HEK293T (cell line): ENCODE results near the gene SPPL3.

ENCODE experiments used
- CTCF ChIA-PET: fragments of 350-600 bp; formaldehyde crosslinking; extraction: SDS; loops from one replicate; lab custom pipeline; 2021; ENCODE audit warnings: antibody characterized with exemption, inconsistent platforms; lab: Yijun Ruan, JAX
- POLR2A ChIA-PET: fragments of 350-600 bp; formaldehyde crosslinking; extraction: SDS; loops from one replicate; lab custom pipeline; 2020; ENCODE audit warnings: antibody characterized with exemption, inconsistent platforms; lab: Yijun Ruan, JAX
- DNase-seq: peaks from one replicate; pipeline ENCODE4 v3.0.0; 2012; ENCODE audit warnings: mixed read lengths; ENCODE audit errors: extremely low spot score
- ARNT ChIP-seq: fragments of 450-650 bp; IDR thresholded peaks from 2 replicates; pipeline ENCODE4 v1.6.1; 2017; ENCODE audit warnings: mild to moderate bottlenecking
- BHLHE40 ChIP-seq: fragments of 450-650 bp; IDR thresholded peaks from 2 replicates; pipeline ENCODE4 v1.6.1; 2016; ENCODE audit warnings: mild to moderate bottlenecking, moderate library complexity, borderline replicate concordance
- CTBP1 ChIP-seq: fragments of 450-650 bp; IDR thresholded peaks from 2 replicates; pipeline ENCODE4 v1.6.1; 2016; ENCODE audit warnings: borderline replicate concordance
- ELF4 ChIP-seq: fragments of 450-650 bp; IDR thresholded peaks from 2 replicates; pipeline ENCODE4 v1.6.1; 2017; ENCODE audit warnings: antibody characterized with exemption
- FOXA1 ChIP-seq: fragments of 450-650 bp; IDR thresholded peaks from 2 replicates; pipeline ENCODE4 v1.6.1; 2016; ENCODE audit warnings: mild to moderate bottlenecking
- FOXK2 ChIP-seq: fragments of 450-650 bp; IDR thresholded peaks from 2 replicates; pipeline ENCODE4 v1.6.1; 2016; ENCODE audit warnings: mild to moderate bottlenecking
- FOXM1 ChIP-seq: fragments of 450-650 bp; IDR thresholded peaks from 2 replicates; pipeline ENCODE4 v1.6.1; 2017; ENCODE audit warnings: mild to moderate bottlenecking, borderline replicate concordance
- HDGF ChIP-seq: fragments of 450-650 bp; IDR thresholded peaks from 2 replicates; pipeline ENCODE4 v1.6.1; 2017; ENCODE audit warnings: antibody characterized with exemption, borderline replicate concordance
- L3MBTL2 ChIP-seq: fragments of 450-650 bp; conservative IDR thresholded peaks from 2 replicates; pipeline ENCODE4 v1.6.1; 2016; ENCODE audit warnings: mild to moderate bottlenecking
- LEF1 ChIP-seq: fragments of 450-650 bp; IDR thresholded peaks from 2 replicates; pipeline ENCODE4 v1.6.1; 2017; ENCODE audit warnings: mild to moderate bottlenecking, borderline replicate concordance
- NFRKB ChIP-seq: fragments of 450-650 bp; IDR thresholded peaks from 2 replicates; pipeline ENCODE4 v1.6.1; 2016; ENCODE audit warnings: mild to moderate bottlenecking, moderate library complexity
- SP1 ChIP-seq: fragments of 450-650 bp; IDR thresholded peaks from 2 replicates; pipeline ENCODE4 v1.6.1; 2017
- SUZ12 ChIP-seq: fragments of 450-650 bp; IDR thresholded peaks from 2 replicates; pipeline ENCODE4 v1.6.1; 2016; ENCODE audit warnings: mild to moderate bottlenecking
- TARDBP ChIP-seq: fragments of 450-650 bp; IDR thresholded peaks from 2 replicates; pipeline ENCODE4 v1.6.1; 2016
- ZNF384 ChIP-seq: fragments of 450-650 bp; IDR thresholded peaks from 2 replicates; pipeline ENCODE4 v1.6.1; 2016
- TF ChIP-seq, protein P1 (sequence below): fragments of 450-650 bp; IDR thresholded peaks from 2 replicates; pipeline ENCODE4 v1.6.1; 2016

SPPL3 gene

DNA sequence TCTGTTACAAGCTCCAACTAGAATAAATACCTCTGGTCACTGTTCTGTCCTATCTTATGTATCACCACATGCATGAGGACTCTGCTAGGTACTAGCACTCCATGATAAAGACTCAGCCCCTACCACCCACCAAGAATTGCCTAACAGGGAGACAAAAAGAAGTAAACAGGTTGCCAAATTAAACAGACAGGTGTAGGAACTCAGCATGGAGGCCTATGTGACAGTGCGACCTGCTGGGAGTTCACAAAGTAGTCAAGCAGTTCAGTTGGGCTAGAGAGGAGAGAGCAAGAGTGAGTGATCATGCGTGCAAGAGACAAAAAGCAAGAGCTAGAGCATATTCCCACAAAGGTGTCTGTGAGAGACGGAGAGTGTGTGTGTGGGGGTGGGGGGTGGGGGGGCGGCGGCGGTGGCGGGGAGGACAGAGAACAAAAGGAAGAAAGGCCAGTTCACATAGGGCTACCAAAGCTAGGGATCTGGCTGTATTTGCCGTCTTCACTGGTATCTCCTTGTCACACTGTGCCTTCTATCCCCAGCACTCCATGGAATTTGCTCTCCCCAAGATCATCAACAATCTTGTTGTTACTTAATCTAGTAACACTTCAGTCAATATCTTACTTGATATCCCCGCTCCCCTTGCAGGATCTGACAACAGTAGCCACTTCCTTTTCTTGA is 81.2 kb downstream of the SPPL3 start:
- DNase-seq, result no peak
- no peak for TF ChIP-seq BHLHE40
- no peak for TF ChIP-seq ZNF384
- no peak for TF ChIP-seq FOXK2
- no peak for TF ChIP-seq HDGF
- TF ChIP-seq L3MBTL2, result no peak
- no peak for TF ChIP-seq NFRKB
- TF ChIP-seq LEF1, result no peak
- TF ChIP-seq SUZ12, result no peak
- TF ChIP-seq CTBP1, result no peak
- no peak for TF ChIP-seq ELF4
- no peak for TF ChIP-seq ARNT
- no peak for TF ChIP-seq TARDBP
- TF ChIP-seq FOXA1, result no peak
- TF ChIP-seq, protein P1, sequence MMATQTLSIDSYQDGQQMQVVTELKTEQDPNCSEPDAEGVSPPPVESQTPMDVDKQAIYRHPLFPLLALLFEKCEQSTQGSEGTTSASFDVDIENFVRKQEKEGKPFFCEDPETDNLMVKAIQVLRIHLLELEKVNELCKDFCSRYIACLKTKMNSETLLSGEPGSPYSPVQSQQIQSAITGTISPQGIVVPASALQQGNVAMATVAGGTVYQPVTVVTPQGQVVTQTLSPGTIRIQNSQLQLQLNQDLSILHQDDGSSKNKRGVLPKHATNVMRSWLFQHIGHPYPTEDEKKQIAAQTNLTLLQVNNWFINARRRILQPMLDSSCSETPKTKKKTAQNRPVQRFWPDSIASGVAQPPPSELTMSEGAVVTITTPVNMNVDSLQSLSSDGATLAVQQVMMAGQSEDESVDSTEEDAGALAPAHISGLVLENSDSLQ, result no peak
- ChIA-PET POLR2A (no interaction called here), CTCF (no interaction called here)

DNA sequence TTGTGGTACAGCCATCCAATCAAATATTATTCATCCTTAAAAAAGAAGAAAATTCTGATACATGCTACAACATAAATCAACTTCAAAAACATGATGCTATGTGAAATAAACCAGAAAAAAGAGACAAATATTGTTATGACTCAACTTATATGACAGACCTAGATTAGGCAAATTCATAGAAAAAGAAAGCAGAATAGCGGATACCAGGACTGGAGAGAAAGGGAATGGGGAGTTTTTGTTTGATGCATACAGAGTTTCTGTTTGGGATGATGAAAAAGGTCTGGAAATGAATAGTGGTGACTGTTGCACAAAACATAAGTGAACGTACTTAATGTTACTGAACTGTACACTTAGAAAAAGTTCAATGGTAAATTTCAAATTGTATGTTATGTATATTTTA is 82.3 kb downstream of the SPPL3 start:
- no peak for DNase-seq
- ChIA-PET POLR2A (no interaction called here), CTCF (no interaction called here)
- TF ChIP-seq TARDBP, result no peak
- TF ChIP-seq SUZ12, result no peak
- no peak for TF ChIP-seq SP1
- no peak for TF ChIP-seq L3MBTL2
- TF ChIP-seq, protein P1, result no peak
- no peak for TF ChIP-seq HDGF
- no peak for TF ChIP-seq FOXK2
- TF ChIP-seq ARNT, result no peak
- no peak for TF ChIP-seq NFRKB
- no peak for TF ChIP-seq FOXM1
- TF ChIP-seq CTBP1, result no peak
- TF ChIP-seq FOXA1, result no peak
- TF ChIP-seq BHLHE40, result no peak
- TF ChIP-seq ELF4, result no peak
- TF ChIP-seq LEF1, result no peak
- TF ChIP-seq ZNF384, result no peak

DNA sequence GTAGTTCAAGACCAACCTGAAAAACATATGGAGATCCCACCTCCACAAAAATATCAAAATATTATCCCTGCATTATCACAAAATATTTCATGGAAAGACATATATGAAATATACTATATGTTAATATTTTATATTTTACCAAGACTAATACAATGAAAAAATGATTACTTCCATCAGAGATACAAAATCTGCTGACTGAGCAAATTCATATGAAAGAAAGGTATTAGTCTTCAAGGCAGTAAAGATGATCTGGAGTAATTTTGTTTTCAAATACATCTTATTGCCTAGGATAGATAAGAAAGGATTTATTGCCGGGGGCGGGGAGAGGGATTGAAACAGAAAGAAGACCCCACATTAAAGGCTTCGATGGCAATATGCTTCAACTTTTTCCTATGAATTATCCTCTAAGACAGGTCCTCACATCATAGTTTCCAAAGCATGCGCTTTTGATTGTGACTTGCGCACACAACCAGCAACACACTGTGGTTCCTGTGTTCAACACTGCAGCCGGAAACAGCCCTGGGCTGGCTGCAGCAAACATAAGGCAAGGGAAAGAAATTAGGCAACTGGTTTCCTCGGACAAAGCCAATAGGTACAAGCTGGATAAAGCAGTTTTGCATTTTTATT is 83.2 kb downstream of the SPPL3 start:
- CTCF ChIA-PET, result no interaction called here
- TF ChIP-seq SUZ12 (no peak), HDGF (no peak), ELF4 (no peak), L3MBTL2 (no peak), NFRKB (no peak), ZNF384 (no peak), LEF1 (no peak), CTBP1 (no peak), TARDBP (no peak)
- TF ChIP-seq, protein P1, result no peak
- no peak for DNase-seq
- POLR2A ChIA-PET, result no interaction called here

DNA sequence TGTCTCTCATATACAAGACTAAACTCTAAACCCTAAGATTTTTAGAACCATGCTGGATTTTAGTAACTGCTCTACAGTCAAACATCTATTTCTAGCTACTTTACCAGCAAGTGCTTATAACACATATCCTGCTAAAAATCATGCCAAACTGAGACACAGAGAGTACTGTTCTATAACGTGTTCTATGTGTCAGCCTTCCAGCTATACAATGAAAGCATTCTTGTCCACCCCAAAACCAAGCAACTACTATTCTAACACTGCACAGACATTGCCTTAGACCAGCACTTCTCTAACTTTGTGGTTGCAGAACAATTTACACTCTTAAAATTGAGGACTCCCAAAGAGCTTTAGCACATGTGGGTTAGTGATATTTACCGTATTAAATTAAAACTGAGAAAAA is 85.7 kb downstream of the SPPL3 start:
- ChIA-PET CTCF (no interaction called here), POLR2A (no interaction called here)
- TF ChIP-seq HDGF (no peak), L3MBTL2 (no peak), LEF1 (no peak), ELF4 (no peak), SP1 (no peak), FOXA1 (no peak), TARDBP (no peak), ZNF384 (no peak), FOXM1 (no peak), CTBP1 (no peak)
- TF ChIP-seq, protein P1, result no peak
- no peak for DNase-seq

DNA sequence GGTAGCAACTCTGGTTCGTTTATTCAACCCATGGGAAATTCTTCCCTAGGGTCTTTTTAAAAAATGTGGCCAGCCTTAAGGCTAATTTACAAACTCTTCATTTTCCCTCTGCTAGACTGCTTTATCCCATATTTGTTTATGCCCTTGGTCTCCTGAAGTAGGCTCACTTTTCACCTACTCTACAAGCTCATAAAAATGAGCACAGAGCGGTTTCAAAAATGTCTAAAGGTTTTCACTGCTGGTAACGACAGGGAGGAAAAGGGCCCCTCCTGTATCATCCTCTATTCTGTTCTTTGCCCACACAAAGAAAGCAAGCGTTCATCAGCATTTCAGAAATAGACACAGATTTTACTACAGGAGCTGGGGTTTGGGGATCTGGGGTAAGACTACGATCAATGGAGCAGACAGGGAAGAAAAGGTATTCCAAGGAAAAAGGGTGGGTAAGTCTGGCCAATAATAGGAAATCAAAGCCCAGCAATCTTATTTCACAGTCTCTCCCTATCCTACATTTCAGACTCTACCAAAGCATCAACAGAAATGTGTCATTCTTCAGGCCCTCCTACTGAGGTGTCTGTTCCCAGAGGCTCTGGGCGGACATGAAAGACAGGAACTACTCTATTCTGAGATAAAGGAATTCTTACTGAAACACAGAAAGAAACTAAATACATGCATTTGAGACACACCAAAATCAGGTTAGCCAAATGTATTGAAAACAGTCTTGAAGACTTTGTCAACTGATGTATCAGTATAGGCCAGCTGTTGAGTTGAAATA is 86.4 kb downstream of the SPPL3 start:
- DNase-seq, result no peak
- ChIA-PET CTCF (no interaction called here), POLR2A (no interaction called here)
- TF ChIP-seq NFRKB, result no peak
- TF ChIP-seq ZNF384, result no peak
- no peak for TF ChIP-seq FOXM1
- TF ChIP-seq TARDBP, result no peak
- no peak for TF ChIP-seq SUZ12
- TF ChIP-seq ARNT, result no peak
- TF ChIP-seq FOXA1, result no peak
- TF ChIP-seq ELF4, result no peak
- TF ChIP-seq BHLHE40, result no peak
